Uterus (tissue), 2 donors: ENCODE measurements around the gene RPL37A.

Experiments used
- CTCF ChIP-seq, 4 experiments: fragments of 200-600 bp in 2 of 4; fragments of 450-650 bp in 2 of 4; sonication (generic) in 2 of 4; IDR thresholded peaks; one replicate each; pipeline ENCODE4 v1.5.1; 2016 to 2019; ENCODE audit warnings: antibody characterized with exemption in 4 of 4, mild to moderate bottlenecking in 2 of 4, moderate library complexity in 1 of 4
- POLR2A ChIP-seq, 2 donors: fragments of 450-650 bp; IDR thresholded peaks; one replicate each; pipeline ENCODE4 v1.6.1; 2016; ENCODE audit warnings: antibody characterized with exemption in 2 of 2, mild to moderate bottlenecking in 1 of 2, moderate library complexity in 1 of 2

GRCh38 chr2:216500572-216500971 lies 1.9 kb downstream of the RPL37A start:
- no peak for TF ChIP-seq CTCF (IDR thresholded peaks at IDR 0.05)
- no peak for TF ChIP-seq POLR2A (IDR thresholded peaks at IDR 0.05)
